B cell (primary cell): ENCODE measurements around the gene FAM114A1. TPM values are rescaled to one million over a fixed set of nuclear protein-coding genes. Genes with fewer than 3 reads are reported as not detected.

Experiments used
- ATAC-seq: fragments of 200-7000 bp; cut with Tn5 transposase; one replicate; pipeline ENCODE4 v1.10.0; 2021; ENCODE audit warnings: low read depth, mild to moderate bottlenecking, moderate number of reproducible peaks, moderate library complexity
- CTCF ChIA-PET: fragments of 350-600 bp; sonication (Branson Sonifier 250); formaldehyde crosslinking; loops from one replicate; lab custom pipeline; 2021; ENCODE audit warnings: antibody characterized with exemption, inconsistent platforms; lab: Charles Lee
- POLR2A ChIA-PET: fragments of 350-600 bp; sonication (Branson Sonifier 250); formaldehyde crosslinking; loops from one replicate; lab custom pipeline; 2021; ENCODE audit warnings: antibody characterized with exemption; lab: Charles Lee
- DNase-seq: peaks from one replicate; pipeline ENCODE4 v3.0.0; 2013
- H2AFZ ChIP-seq: 2 replicates; pipeline ENCODE4 v1.6.1; 2012; ENCODE audit warnings: mild to moderate bottlenecking, low read depth, low read length; ENCODE audit not compliant: insufficient read depth, poor library complexity, severe bottlenecking
- H3K27ac ChIP-seq, 2 donors: 1 replicate in 1 of 2; 2 replicates in 1 of 2; pipeline ENCODE4 v1.5.1; 2012 to 2013; ENCODE audit warnings: low read length in 2 of 2, mild to moderate bottlenecking in 2 of 2, moderate library complexity in 1 of 2
- H3K27me3 ChIP-seq, 4 experiments: fragments of 200-600 bp in 1 of 4; sonication (generic) in 1 of 4; replicated peaks in 1 of 4; 1 replicate in 2 of 4; 2 replicates in 2 of 4; pipeline versions ENCODE4 v1.6.1 to v1.7.0; 2013 to 2016; ENCODE audit warnings: low read length in 3 of 4, mild to moderate bottlenecking in 2 of 4, mixed read lengths in 1 of 4, moderate library complexity in 1 of 4; ENCODE audit not compliant: insufficient read depth in 4 of 4, control insufficient read depth in 3 of 4; ENCODE audit errors: control extremely low read depth in 1 of 4
- H3K36me3 ChIP-seq, 2 experiments: replicated peaks in 1 of 2; 1 replicate in 1 of 2; 2 replicates in 1 of 2; pipeline versions ENCODE4 v1.6.1 to v1.7.1; 2013; ENCODE audit warnings: low read length in 1 of 2; ENCODE audit not compliant: insufficient read depth in 2 of 2, control insufficient read depth in 1 of 2; ENCODE audit errors: control extremely low read depth in 1 of 2, extremely low read depth in 1 of 2
- H3K4me1 ChIP-seq, 2 donors: fragments of 200-600 bp in 1 of 2; sonication (generic) in 1 of 2; 1 replicate in 1 of 2; 2 replicates in 1 of 2; pipeline versions ENCODE4 v1.5.1 to v1.6.1; 2013 to 2017; ENCODE audit warnings: low read length in 2 of 2; ENCODE audit not compliant: control insufficient read depth in 2 of 2, insufficient read depth in 2 of 2
- H3K4me2 ChIP-seq: replicated peaks from 2 replicates; pipeline ENCODE3; 2012; ENCODE audit warnings: mild to moderate bottlenecking, low read depth, low read length; ENCODE audit not compliant: poor library complexity, severe bottlenecking
- H3K4me3 ChIP-seq, 5 experiments: fragments of 200-600 bp in 1 of 5; sonication (generic) in 1 of 5; 1 replicate in 3 of 5; 2 replicates in 2 of 5; pipeline versions ENCODE4 v1.5.1 to v1.7.0; 2011 to 2016; ENCODE audit warnings: low read length in 4 of 5, mild to moderate bottlenecking in 4 of 5, low read depth in 2 of 5, control low read depth in 1 of 5, moderate library complexity in 1 of 5; ENCODE audit not compliant: insufficient read depth in 1 of 5; ENCODE audit errors: control extremely low read depth in 1 of 5, extremely low read depth in 1 of 5
- H3K79me2 ChIP-seq: fragments of 200-600 bp; sonication (generic); one replicate; pipeline ENCODE4 v1.6.0; 2016; ENCODE audit warnings: low read length; ENCODE audit not compliant: control insufficient read depth, insufficient read depth
- H3K9ac ChIP-seq: fragments of 200-600 bp; sonication (generic); 2 replicates; pipeline ENCODE4 v1.6.1; 2017; ENCODE audit warnings: mild to moderate bottlenecking, low read length, moderate library complexity
- H3K9me3 ChIP-seq, 3 donors: one replicate each; pipeline versions ENCODE4 v1.6.1 to v1.7.1; 2013; ENCODE audit warnings: low read length in 2 of 3; ENCODE audit not compliant: control insufficient read depth in 2 of 3, insufficient read depth in 1 of 3; ENCODE audit errors: control extremely low read depth in 1 of 3
- H4K20me1 ChIP-seq: 2 replicates; pipeline ENCODE4 v1.6.0; 2012; ENCODE audit warnings: mild to moderate bottlenecking, low read length; ENCODE audit not compliant: insufficient read depth, control insufficient read depth, poor library complexity, severe bottlenecking
- H3K27ac Mint-ChIP-seq: one replicate; pipeline ENCODE4 v1.8.0; 2021; ENCODE audit warnings: mixed read lengths
- H3K27me3 Mint-ChIP-seq: one replicate; pipeline ENCODE4 v1.8.0; 2021; ENCODE audit warnings: mixed read lengths
- H3K4me1 Mint-ChIP-seq: one replicate; pipeline ENCODE4 v1.8.0; 2021; ENCODE audit warnings: mixed read lengths
- H3K4me3 Mint-ChIP-seq: one replicate; pipeline ENCODE4 v1.8.0; 2021; ENCODE audit warnings: mixed read lengths
- H3K9me3 Mint-ChIP-seq: one replicate; pipeline ENCODE4 v1.8.0; 2022; ENCODE audit warnings: mixed read lengths; ENCODE audit not compliant: insufficient read depth
- CTCF ChIP-seq: fragments of 200-600 bp; IDR thresholded peaks from one replicate; pipeline ENCODE4 v1.8.0; 2022; ENCODE audit warnings: antibody characterized with exemption, mild to moderate bottlenecking
- EZH2 ChIP-seq: IDR thresholded peaks from 2 replicates; pipeline ENCODE4 v1.6.1; 2012; ENCODE audit warnings: borderline replicate concordance, low read depth, mild to moderate bottlenecking, moderate library complexity, low read length; ENCODE audit not compliant: insufficient read depth, poor library complexity, severe bottlenecking
- WGBS: methylation state at CpG from one replicate; pipeline ENCODE4 v1.1.5; 2013; ENCODE audit warnings: missing lambda C conversion rate; ENCODE audit not compliant: insufficient coverage; 5-methylcytosine and 5-hydroxymethylcytosine counted together
- intact Hi-C: fragments of 100-400 bp; cut with micrococcal nuclease; formaldehyde crosslinking; loops from one replicate; pipeline ENCODE4 v1.10.0; 2022
- polyA plus RNA-seq: library from polyadenylated mRNA; depleted of rRNA; stranded (reverse); fragments of >200 nt; gene quantifications from 2 replicates; pipeline ENCODE4 v1.2.3, GENCODE V29; 2012
- total RNA-seq, 2 donors: library from RNA; stranded (reverse); fragments of 120-200 nt in 1 of 2; gene quantifications; 1 replicate in 1 of 2; 2 replicates in 1 of 2; pipeline versions ENCODE4 v1.2.3 to v1.2.4, GENCODE V29; 2013 to 2022

Gene FAM114A1
- total and polyA plus RNA-seq, 2 donors (not counting 1 experiment from before 2014, with no cell fraction given), result 0.30 to 2.9 TPM

- no peak for DNase-seq
- intact Hi-C loops, result no loop called here
- H3K4me3 Mint-ChIP-seq, result no peak overlapping the region
- H3K9me3 ChIP-seq, result peaks cover 0 to 7% (median 0%) of the 10 kb centered on the region in 3 donors
- no peaks in the 10 kb centered on the region for H3K9me3 Mint-ChIP-seq
- H3K4me2 ChIP-seq, result no peak overlapping the region
- TF ChIP-seq CTCF (no peak), EZH2 (no peak)
- no peaks in the 10 kb centered on the region for H4K20me1 ChIP-seq
- H3K4me3 ChIP-seq, result no peak overlapping the region
- POLR2A ChIA-PET, result no interaction called here
- no peak overlapping the region for H3K27ac ChIP-seq
- H3K27me3 Mint-ChIP-seq, result no peaks in the 10 kb centered on the region
- H2AFZ ChIP-seq, result no peak overlapping the region
- peaks cover 4% of the 10 kb centered on the region for H3K4me1 Mint-ChIP-seq
- H3K79me2 ChIP-seq, result no peaks in the 10 kb centered on the region
- WGBS, result 100% methylated on average over 2 of the region's 4 CpGs
- no peak for ATAC-seq
- H3K27me3 ChIP-seq, result no peaks in the 10 kb centered on the region
- CTCF ChIA-PET, result no interaction called here
- no peak overlapping the region for H3K27ac Mint-ChIP-seq
- H3K4me1 ChIP-seq, result peaks cover 0 to 5% of the 10 kb centered on the region in 2 donors
- H3K36me3 ChIP-seq, result no peaks in the 10 kb centered on the region
- no peak overlapping the region for H3K9ac ChIP-seq
Measured at GRCh38 chr4:38955957-38956356, 88.4 kb downstream of the FAM114A1 start.

- H3K9ac ChIP-seq, result no peak overlapping the region
- ChIA-PET CTCF (no interaction called here), POLR2A (no interaction called here)
- no peak overlapping the region for H2AFZ ChIP-seq
- no peaks in the 10 kb centered on the region for H3K79me2 ChIP-seq
- H3K27ac ChIP-seq, result no peak overlapping the region
- H4K20me1 ChIP-seq, result no peaks in the 10 kb centered on the region
- TF ChIP-seq CTCF (no peak), EZH2 (no peak)
- intact Hi-C loops, result no loop called here
- ATAC-seq, result no peak
- peaks cover 2% of the 10 kb centered on the region for H3K9me3 Mint-ChIP-seq
- no peak overlapping the region for H3K4me3 Mint-ChIP-seq
- no peak overlapping the region for H3K4me3 ChIP-seq
- no peaks in the 10 kb centered on the region for H3K27me3 ChIP-seq
- no peak overlapping the region for H3K4me2 ChIP-seq
- H3K27me3 Mint-ChIP-seq, result no peaks in the 10 kb centered on the region
- peaks cover 0 to 5% of the 10 kb centered on the region in 2 donors for H3K4me1 ChIP-seq
- H3K36me3 ChIP-seq, result no peaks in the 10 kb centered on the region
- WGBS, result 100% methylated on average over 1 of the region's 5 CpGs
- no peak overlapping the region for H3K27ac Mint-ChIP-seq
- DNase-seq, result no peak
- H3K4me1 Mint-ChIP-seq, result peaks cover 4% of the 10 kb centered on the region
- peaks cover 4 to 8% (median 6%) of the 10 kb centered on the region in 3 donors for H3K9me3 ChIP-seq
Measured at GRCh38 chr4:38957261-38957815, 89.7 kb downstream of the FAM114A1 start.
